Panc1 (cell line): ENCODE results near the gene MCF2L. TPM values are rescaled to one million over a fixed set of nuclear protein-coding genes. Genes with fewer than 3 reads are reported as not detected.

Source experiments
- ATAC-seq: fragments of 200-7000 bp; cut with Tn5 transposase; 2 replicates; pipeline ENCODE4 v1.9.1; 2020; ENCODE audit warnings: mild to moderate bottlenecking, moderate library complexity
- BruUV-seq: library from RNA; stranded (reverse); fragments of 400-500 nt; replicated peaks from 2 replicates; lab custom pipeline; 2021; lab: Mats Ljungman, UMichigan
- CTCF ChIA-PET: fragments of 300-600 bp; sonication (Branson Sonifier 250); formaldehyde crosslinking; loops from one replicate; lab custom pipeline; 2022; ENCODE audit warnings: antibody characterized with exemption; lab: Charles Lee
- POLR2A ChIA-PET: fragments of 300-600 bp; sonication (Branson Sonifier 250); formaldehyde crosslinking; loops from one replicate; lab custom pipeline; 2022; ENCODE audit warnings: antibody characterized with exemption; lab: Charles Lee
- DNase-seq: peaks from one replicate; pipeline ENCODE4 v3.0.0-alpha.2; 2010; ENCODE audit warnings: low read depth, low spot score
- H3K27ac ChIP-seq: 2 replicates; pipeline ENCODE4 v1.5.1; 2011; ENCODE audit warnings: mild to moderate bottlenecking, low read length, inconsistent platforms
- H3K27me3 ChIP-seq: fragments of 200-500 bp; sonication (Bioruptor generic); 2 replicates; pipeline ENCODE4 v1.6.0; 2014; ENCODE audit warnings: low read length, inconsistent platforms; ENCODE audit not compliant: control insufficient read depth, insufficient read depth
- H3K36me3 ChIP-seq: fragments of 200-500 bp; sonication (Bioruptor generic); 2 replicates; pipeline ENCODE4 v1.5.1; 2014; ENCODE audit warnings: inconsistent platforms, mild to moderate bottlenecking, low read length, moderate library complexity; ENCODE audit not compliant: control insufficient read depth, insufficient read depth
- H3K4me1 ChIP-seq: 2 replicates; pipeline ENCODE4 v1.5.1; 2011; ENCODE audit warnings: inconsistent platforms, mild to moderate bottlenecking, low read length, moderate library complexity; ENCODE audit not compliant: control insufficient read depth, insufficient read depth
- H3K4me3 ChIP-seq, 2 experiments: 2 replicates each; pipeline ENCODE4 v1.5.1; 2011 to 2012; ENCODE audit warnings: low read depth in 2 of 2, low read length in 2 of 2, mild to moderate bottlenecking in 2 of 2, inconsistent platforms in 1 of 2, moderate library complexity in 1 of 2
- H3K9me3 ChIP-seq: fragments of 200-500 bp; sonication (Bioruptor generic); 2 replicates; pipeline ENCODE4 v1.5.1; 2014; ENCODE audit warnings: low read depth, mild to moderate bottlenecking, inconsistent platforms, low read length, moderate library complexity; ENCODE audit not compliant: control insufficient read depth, insufficient read depth
- POLR2AphosphoS5 ChIP-seq: IDR thresholded peaks from 2 replicates; pipeline ENCODE4 v1.6.1; 2012; ENCODE audit warnings: mild to moderate bottlenecking, low read depth, low read length, moderate library complexity
- REST ChIP-seq, 2 experiments: IDR thresholded peaks; 2 replicates each; pipeline ENCODE4 v1.6.1; 2011 to 2012; ENCODE audit warnings: low read depth in 2 of 2, control low read depth in 1 of 2, low read length in 1 of 2, mild to moderate bottlenecking in 1 of 2, moderate library complexity in 1 of 2; ENCODE audit not compliant: insufficient read depth in 1 of 2
- SIN3A ChIP-seq: IDR thresholded peaks from 2 replicates; pipeline ENCODE4 v1.6.1; 2012; ENCODE audit warnings: low read depth, mild to moderate bottlenecking, low read length, moderate library complexity, borderline replicate concordance; ENCODE audit not compliant: insufficient read depth
- TCF7L2 ChIP-seq: IDR thresholded peaks from 2 replicates; pipeline ENCODE4 v1.6.1; 2011; ENCODE audit warnings: mild to moderate bottlenecking, low read depth, low read length, inconsistent platforms
- in situ Hi-C: cut with HindIII; loops from 2 replicates; pipeline ENCODE4 v1.10.0; 2016; ENCODE audit warnings: low sequenced_read_pairs, low pct_unique_long_range_greater_than_20kb
- intact Hi-C: fragments of 100-400 bp; cut with micrococcal nuclease; formaldehyde crosslinking; loops from one replicate; pipeline ENCODE4 v1.10.0; 2022; ENCODE audit not compliant: unreplicated experiment
- total RNA-seq: library from RNA; stranded (reverse); gene quantifications from one replicate; pipeline ENCODE4 v1.2.1, GENCODE V29; 2021; ENCODE audit not compliant: unreplicated experiment
- TF ChIP-seq, protein P1 (sequence below): fragments of 450-650 bp; IDR thresholded peaks from 2 replicates; pipeline ENCODE4 v1.5.1; 2017; ENCODE audit warnings: mild to moderate bottlenecking

Gene MCF2L
- total RNA-seq, 1 experiment from 2014 or later = 0.57 TPM

DNA sequence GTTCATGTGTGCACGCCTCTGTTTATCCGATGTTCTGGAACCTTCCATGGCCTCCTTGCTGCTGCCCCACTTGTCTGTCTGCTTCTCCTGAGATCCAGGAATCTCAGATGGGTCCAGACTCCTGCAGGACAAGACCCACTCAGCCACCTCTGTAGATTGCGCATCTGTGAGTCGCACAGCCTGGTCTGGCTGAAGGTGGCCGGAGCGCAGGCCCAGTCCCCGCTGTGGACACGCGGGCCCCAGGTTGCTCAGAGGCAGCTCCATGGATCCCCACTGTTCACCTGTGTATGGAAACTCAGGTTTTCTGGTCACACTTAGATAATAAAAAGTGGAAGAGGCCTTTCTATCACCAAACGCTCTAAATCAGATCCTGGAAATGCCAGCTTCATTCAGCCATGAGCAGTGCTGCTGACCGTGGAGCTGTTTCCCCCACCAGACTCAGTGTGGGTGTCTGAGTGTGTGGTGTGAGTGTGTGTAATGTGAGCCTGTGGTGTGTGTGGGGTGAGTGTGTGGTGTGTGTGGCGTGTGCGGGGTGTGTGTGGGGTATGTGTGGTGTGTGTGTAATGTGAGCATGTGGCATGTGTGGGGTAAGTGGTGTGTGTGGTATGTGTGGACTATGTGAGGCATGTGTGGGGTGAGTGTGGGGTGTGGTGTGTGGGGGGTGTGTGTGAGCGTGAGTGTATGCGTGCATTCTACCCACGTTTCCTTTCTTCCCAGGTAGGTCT is 59.5 kb downstream of the MCF2L start:
- in situ Hi-C loops (no loop called here), intact Hi-C loops (loop anchor here (2.0 kb wide), 1 partner anchor 86 kb away; no protein-coding TSS in a partner anchor)
- CTCF ChIA-PET = no interaction called here
- H3K9me3 ChIP-seq = no peaks in the 10 kb centered on the region
- peaks cover 6% of the 10 kb centered on the region; the same call in 1 of the 2 replicates for H3K27me3 ChIP-seq
- no TSS peak for BruUV-seq
- no peak for TF ChIP-seq SIN3A
- no peak for TF ChIP-seq POLR2AphosphoS5
- TF ChIP-seq TCF7L2 = no peak
- TF ChIP-seq, protein P1, sequence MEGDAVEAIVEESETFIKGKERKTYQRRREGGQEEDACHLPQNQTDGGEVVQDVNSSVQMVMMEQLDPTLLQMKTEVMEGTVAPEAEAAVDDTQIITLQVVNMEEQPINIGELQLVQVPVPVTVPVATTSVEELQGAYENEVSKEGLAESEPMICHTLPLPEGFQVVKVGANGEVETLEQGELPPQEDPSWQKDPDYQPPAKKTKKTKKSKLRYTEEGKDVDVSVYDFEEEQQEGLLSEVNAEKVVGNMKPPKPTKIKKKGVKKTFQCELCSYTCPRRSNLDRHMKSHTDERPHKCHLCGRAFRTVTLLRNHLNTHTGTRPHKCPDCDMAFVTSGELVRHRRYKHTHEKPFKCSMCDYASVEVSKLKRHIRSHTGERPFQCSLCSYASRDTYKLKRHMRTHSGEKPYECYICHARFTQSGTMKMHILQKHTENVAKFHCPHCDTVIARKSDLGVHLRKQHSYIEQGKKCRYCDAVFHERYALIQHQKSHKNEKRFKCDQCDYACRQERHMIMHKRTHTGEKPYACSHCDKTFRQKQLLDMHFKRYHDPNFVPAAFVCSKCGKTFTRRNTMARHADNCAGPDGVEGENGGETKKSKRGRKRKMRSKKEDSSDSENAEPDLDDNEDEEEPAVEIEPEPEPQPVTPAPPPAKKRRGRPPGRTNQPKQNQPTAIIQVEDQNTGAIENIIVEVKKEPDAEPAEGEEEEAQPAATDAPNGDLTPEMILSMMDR = no peak
- TF ChIP-seq REST (IDR thresholded peaks at IDR 0.05; ENCODE audit: insufficient read depth in 1 of 2, low read depth in 2 of 2, low read length in 1 of 2) = no peak
- POLR2A ChIA-PET = interaction anchor here (0.6 kb wide), 1 partner anchor 111 kb away, joined by 3 read pairs; no protein-coding TSS in a partner anchor
- H3K27ac ChIP-seq = no peak overlapping the region
- no peaks in the 10 kb centered on the region for H3K36me3 ChIP-seq
- H3K4me3 ChIP-seq = no peak overlapping the region
- no peaks in the 10 kb centered on the region for H3K4me1 ChIP-seq
- DNase-seq (no peak), ATAC-seq (no peak)

DNA sequence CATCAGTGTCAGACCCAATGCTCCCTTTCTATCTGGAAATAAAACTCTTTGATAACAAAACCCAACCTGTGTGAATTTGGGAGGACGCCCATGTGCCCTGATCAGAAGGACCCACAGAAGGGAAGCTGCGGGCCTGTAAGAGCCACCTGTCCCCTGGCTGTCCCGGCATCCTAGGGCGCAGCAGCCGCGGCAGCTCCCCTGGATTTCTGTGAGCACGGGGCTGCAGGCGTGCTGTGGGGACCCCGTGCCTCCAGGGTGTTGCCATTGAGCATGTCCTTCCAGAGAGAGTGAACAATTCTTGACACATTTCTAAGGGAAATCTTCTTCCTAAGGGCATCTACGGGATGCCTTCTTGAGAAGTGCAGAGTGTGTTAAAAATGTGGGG is 60.0 kb downstream of the MCF2L start:
- Histone ChIP-seq H3K9me3 (no peaks in the 10 kb centered on the region), H3K36me3 (no peaks in the 10 kb centered on the region), H3K4me1 (no peaks in the 10 kb centered on the region), H3K27me3 (peaks cover 6% of the 10 kb centered on the region; the same call in 1 of the 2 replicates), H3K4me3 (no peak overlapping the region), H3K27ac (no peak overlapping the region)
- CTCF ChIA-PET = interaction anchor here (0.8 kb wide), 1 partner anchor 86 kb away, joined by 5 read pairs; no protein-coding TSS in a partner anchor
- in situ Hi-C loops = no loop called here
- BruUV-seq = no TSS peak
- no peak for ATAC-seq
- TF ChIP-seq SIN3A (no peak), REST (IDR thresholded peaks at IDR 0.05; ENCODE audit: insufficient read depth in 1 of 2, low read depth in 2 of 2, low read length in 1 of 2) (no peak), TCF7L2 (no peak)
- TF ChIP-seq, protein P1 = no peak
- DNase-seq = no peak
- POLR2A ChIA-PET = no interaction called here
- intact Hi-C loops = loop anchor here (2.0 kb wide), 1 partner anchor 86 kb away; no protein-coding TSS in a partner anchor
